Calu3 (cell line): ENCODE measurements around the gene RABGAP1L. TPM values are rescaled to one million over a fixed set of nuclear protein-coding genes. Genes with fewer than 3 reads are reported as not detected.
"Not testable (repeated sequence)": the region's sequence is repeated elsewhere in the genome, so short reads cannot be mapped to it uniquely, and the experiment has no call there.

Experiments
- BruUV-seq: library from RNA; stranded (reverse); fragments of 400-500 nt; replicated peaks from 2 replicates; lab custom pipeline; 2021; lab: Mats Ljungman, UMichigan
- CTCF ChIA-PET: fragments of 300-600 bp; sonication (Branson Sonifier 250); formaldehyde crosslinking; loops from one replicate; lab custom pipeline; 2022; ENCODE audit warnings: antibody characterized with exemption; lab: Charles Lee
- DNase-seq: peaks from one replicate; pipeline ENCODE4 v3.0.0; 2022
- H3K27ac Mint-ChIP-seq: one replicate; pipeline ENCODE4 v1.8.0; 2022; ENCODE audit warnings: mixed read lengths; ENCODE audit not compliant: unreplicated experiment
- H3K27me3 Mint-ChIP-seq: one replicate; pipeline ENCODE4 v1.8.0; 2022; ENCODE audit warnings: mixed read lengths; ENCODE audit not compliant: unreplicated experiment
- H3K36me3 Mint-ChIP-seq: one replicate; pipeline ENCODE4 v1.8.0; 2022; ENCODE audit warnings: mild to moderate bottlenecking, moderate library complexity, mixed read lengths; ENCODE audit not compliant: insufficient read depth, unreplicated experiment
- H3K4me1 Mint-ChIP-seq: one replicate; pipeline ENCODE4 v1.8.0; 2022; ENCODE audit warnings: mild to moderate bottlenecking, low read depth, mixed read lengths; ENCODE audit not compliant: unreplicated experiment
- H3K4me3 Mint-ChIP-seq: one replicate; pipeline ENCODE4 v1.8.0; 2022; ENCODE audit warnings: mild to moderate bottlenecking, low read depth, moderate library complexity, mixed read lengths; ENCODE audit not compliant: unreplicated experiment
- H3K9me3 Mint-ChIP-seq: one replicate; pipeline ENCODE4 v1.8.0; 2022; ENCODE audit warnings: low read depth, mixed read lengths; ENCODE audit not compliant: unreplicated experiment
- intact Hi-C: fragments of 100-400 bp; cut with micrococcal nuclease; formaldehyde crosslinking; loops from one replicate; pipeline ENCODE4 v1.10.0; 2022; ENCODE audit not compliant: unreplicated experiment
- total RNA-seq: library from RNA; stranded (reverse); gene quantifications from 2 replicates; pipeline ENCODE4 v1.2.3, GENCODE V29; 2022
- TF ChIP-seq, protein P1 (sequence below): fragments of 200-600 bp; IDR thresholded peaks from one replicate; pipeline ENCODE4 v1.8.0; 2022; ENCODE audit warnings: antibody characterized with exemption; ENCODE audit not compliant: unreplicated experiment

Gene RABGAP1L
- total RNA-seq, 1 experiment from 2014 or later, result 135 TPM

DNA sequence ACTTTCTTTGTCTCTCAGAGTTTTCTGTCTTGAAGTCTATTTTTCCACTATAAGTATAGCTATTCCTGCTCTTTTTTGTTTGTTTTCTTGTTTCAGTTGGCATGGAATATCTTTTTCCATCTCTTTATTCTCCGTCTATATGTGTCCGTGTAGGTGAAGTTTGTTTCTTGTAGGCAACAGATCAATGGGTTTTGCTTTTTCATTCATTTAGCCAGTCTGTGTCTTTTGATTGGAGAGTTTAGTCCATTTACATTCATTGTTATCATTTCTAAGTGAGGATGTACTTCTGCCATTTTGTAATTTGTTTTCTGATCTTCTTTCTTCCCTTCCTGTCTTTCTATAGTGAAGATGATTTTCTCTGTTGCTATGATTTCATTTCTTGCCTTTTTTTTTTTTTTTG, 155.9 kb downstream of the RABGAP1L start:
- Mint-ChIP-seq H3K4me1 (no peaks in the 10 kb centered on the region), H3K27ac (no peak overlapping the region), H3K36me3 (no peaks in the 10 kb centered on the region), H3K27me3 (no peaks in the 10 kb centered on the region), H3K4me3 (no peak overlapping the region), H3K9me3 (peaks cover 25% of the 10 kb centered on the region)
- DNase-seq, result no peak
- CTCF ChIA-PET, result no interaction called here
- BruUV-seq, result no TSS peak
- TF ChIP-seq, protein P1, sequence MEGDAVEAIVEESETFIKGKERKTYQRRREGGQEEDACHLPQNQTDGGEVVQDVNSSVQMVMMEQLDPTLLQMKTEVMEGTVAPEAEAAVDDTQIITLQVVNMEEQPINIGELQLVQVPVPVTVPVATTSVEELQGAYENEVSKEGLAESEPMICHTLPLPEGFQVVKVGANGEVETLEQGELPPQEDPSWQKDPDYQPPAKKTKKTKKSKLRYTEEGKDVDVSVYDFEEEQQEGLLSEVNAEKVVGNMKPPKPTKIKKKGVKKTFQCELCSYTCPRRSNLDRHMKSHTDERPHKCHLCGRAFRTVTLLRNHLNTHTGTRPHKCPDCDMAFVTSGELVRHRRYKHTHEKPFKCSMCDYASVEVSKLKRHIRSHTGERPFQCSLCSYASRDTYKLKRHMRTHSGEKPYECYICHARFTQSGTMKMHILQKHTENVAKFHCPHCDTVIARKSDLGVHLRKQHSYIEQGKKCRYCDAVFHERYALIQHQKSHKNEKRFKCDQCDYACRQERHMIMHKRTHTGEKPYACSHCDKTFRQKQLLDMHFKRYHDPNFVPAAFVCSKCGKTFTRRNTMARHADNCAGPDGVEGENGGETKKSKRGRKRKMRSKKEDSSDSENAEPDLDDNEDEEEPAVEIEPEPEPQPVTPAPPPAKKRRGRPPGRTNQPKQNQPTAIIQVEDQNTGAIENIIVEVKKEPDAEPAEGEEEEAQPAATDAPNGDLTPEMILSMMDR, result no peak
- intact Hi-C loops, result no loop called here

- H3K4me1 Mint-ChIP-seq, BruUV-seq, H3K4me3 Mint-ChIP-seq, DNase-seq, intact Hi-C loops, CTCF ChIA-PET, H3K27me3 Mint-ChIP-seq, H3K36me3 Mint-ChIP-seq, H3K27ac Mint-ChIP-seq: not testable (repeated sequence)
- H3K9me3 Mint-ChIP-seq, result peaks cover 13% of the 10 kb centered on the region
These were observed 161.6 kb downstream of the RABGAP1L start for GRCh38 chr1:174320897-174321296.

GRCh38 chr1:174322202-174322862, 163.0 kb downstream of the RABGAP1L start:
- no peak overlapping the region for H3K4me3 Mint-ChIP-seq
- TF ChIP-seq, protein P1, result no peak
- no peaks in the 10 kb centered on the region for H3K36me3 Mint-ChIP-seq
- CTCF ChIA-PET, result no interaction called here
- peaks cover 16% of the 10 kb centered on the region for H3K9me3 Mint-ChIP-seq
- intact Hi-C loops, result no loop called here
- H3K4me1 Mint-ChIP-seq, result no peaks in the 10 kb centered on the region
- H3K27me3 Mint-ChIP-seq, result no peaks in the 10 kb centered on the region
- DNase-seq, result no peak
- BruUV-seq, result no TSS peak
- no peak overlapping the region for H3K27ac Mint-ChIP-seq

DNA sequence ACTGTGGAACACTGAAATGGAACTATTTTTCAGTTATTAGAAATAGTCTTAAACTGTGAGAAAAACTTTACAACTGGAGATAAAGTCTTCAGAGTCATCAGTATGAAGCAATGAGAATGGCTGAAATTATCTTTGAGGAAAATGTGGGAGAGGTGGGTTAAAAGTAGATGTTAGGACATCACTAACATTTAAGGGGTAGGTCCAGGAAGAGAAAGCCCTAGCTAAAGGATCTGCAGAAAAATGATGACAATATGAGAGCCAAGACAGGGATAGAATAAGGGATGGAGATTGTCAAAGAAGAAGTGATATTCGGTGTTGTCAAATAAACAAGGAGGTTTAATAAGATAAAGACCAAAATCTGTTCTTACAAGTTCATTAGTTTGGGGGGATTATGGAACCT, 165.2 kb downstream of the RABGAP1L start:
- CTCF ChIA-PET, result no interaction called here
- no peaks in the 10 kb centered on the region for H3K4me1 Mint-ChIP-seq
- no peak for DNase-seq
- H3K36me3 Mint-ChIP-seq, result no peaks in the 10 kb centered on the region
- H3K9me3 Mint-ChIP-seq, result peaks cover 16% of the 10 kb centered on the region
- H3K27ac Mint-ChIP-seq, result no peak overlapping the region
- no peak overlapping the region for H3K4me3 Mint-ChIP-seq
- TF ChIP-seq, protein P1, result no peak
- BruUV-seq, result no TSS peak
- H3K27me3 Mint-ChIP-seq, result no peaks in the 10 kb centered on the region
- intact Hi-C loops, result no loop called here

- CTCF ChIA-PET, result no interaction called here
- Mint-ChIP-seq H3K27me3 (no peaks in the 10 kb centered on the region), H3K9me3 (peaks cover 16% of the 10 kb centered on the region), H3K4me3 (no peak overlapping the region), H3K36me3 (no peaks in the 10 kb centered on the region), H3K27ac (no peak overlapping the region), H3K4me1 (no peaks in the 10 kb centered on the region)
- TF ChIP-seq, protein P1, result no peak
- no TSS peak for BruUV-seq
- no peak for DNase-seq
- intact Hi-C loops, result no loop called here
These were observed 165.6 kb downstream of the RABGAP1L start for GRCh38 chr1:174324939-174325338.
